Measurements from ENCODE around the gene SMAP1.

Gene SMAP1

GRCh38 chr6:70657706-70658105 lies 10.0 kb upstream of the SMAP1 start:
- Histone ChIP-seq H3K27me3 (ENCODE audit: low read depth, low read length) (no peaks in the 10 kb centered on the region), H3K4me1 (ENCODE audit: control insufficient read depth in 1 of 2, insufficient read depth in 2 of 2, low read length in 2 of 2) (no peaks in the 10 kb centered on the region), H3K4me3 (ENCODE audit: low read depth in 1 of 2, low read length in 2 of 2) (no peak overlapping the region), H3K9me3 (ENCODE audit: control insufficient read depth in 1 of 2, low read length in 2 of 2) (no peaks in the 10 kb centered on the region), H3K36me3 (ENCODE audit: control insufficient read depth in 1 of 2, insufficient read depth in 2 of 2, low read length in 2 of 2) (no peaks in the 10 kb centered on the region), H3K27ac (ENCODE audit: low read length) (no peak overlapping the region)

DNA sequence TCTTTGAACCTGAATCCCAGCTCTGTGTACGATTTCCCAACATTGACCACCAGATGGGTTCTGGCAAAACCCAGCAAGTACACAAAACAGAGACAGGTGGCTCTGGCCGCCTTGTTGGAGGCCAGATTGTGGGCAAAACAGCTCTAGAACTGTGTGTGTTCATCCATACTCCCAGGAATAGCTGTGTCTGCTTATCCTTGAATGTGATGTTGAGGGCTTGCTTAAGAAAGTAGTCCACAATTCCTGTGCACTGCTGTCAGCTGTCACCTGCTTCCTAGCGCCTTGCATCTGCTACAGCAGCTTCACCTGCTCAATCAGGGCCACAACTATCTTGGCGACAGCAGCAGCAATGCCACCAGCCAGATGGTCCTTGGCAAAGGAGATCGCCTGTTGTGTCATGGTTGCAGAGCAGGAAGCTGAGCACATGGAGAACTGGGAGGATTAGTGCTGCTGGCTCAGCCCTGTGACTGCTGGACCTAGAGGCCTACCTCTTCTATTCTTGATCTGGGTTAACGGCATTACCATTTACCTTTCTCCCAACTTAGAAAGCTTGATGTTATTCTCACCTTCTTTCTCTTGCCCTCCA lies 3.7 kb upstream of the SMAP1 start:
- no peaks in the 10 kb centered on the region for H3K27me3 ChIP-seq (ENCODE audit: low read depth, low read length)
- H3K4me3 ChIP-seq (ENCODE audit: low read depth in 1 of 2, low read length in 2 of 2): no peak overlapping the region
- H3K27ac ChIP-seq (ENCODE audit: low read length): no peak overlapping the region
- no peaks in the 10 kb centered on the region for H3K9me3 ChIP-seq (ENCODE audit: control insufficient read depth in 1 of 2, low read length in 2 of 2)
- no peaks in the 10 kb centered on the region for H3K36me3 ChIP-seq (ENCODE audit: control insufficient read depth in 1 of 2, insufficient read depth in 2 of 2, low read length in 2 of 2)
- H3K4me1 ChIP-seq (ENCODE audit: control insufficient read depth in 1 of 2, insufficient read depth in 2 of 2, low read length in 2 of 2): no peaks in the 10 kb centered on the region

DNA sequence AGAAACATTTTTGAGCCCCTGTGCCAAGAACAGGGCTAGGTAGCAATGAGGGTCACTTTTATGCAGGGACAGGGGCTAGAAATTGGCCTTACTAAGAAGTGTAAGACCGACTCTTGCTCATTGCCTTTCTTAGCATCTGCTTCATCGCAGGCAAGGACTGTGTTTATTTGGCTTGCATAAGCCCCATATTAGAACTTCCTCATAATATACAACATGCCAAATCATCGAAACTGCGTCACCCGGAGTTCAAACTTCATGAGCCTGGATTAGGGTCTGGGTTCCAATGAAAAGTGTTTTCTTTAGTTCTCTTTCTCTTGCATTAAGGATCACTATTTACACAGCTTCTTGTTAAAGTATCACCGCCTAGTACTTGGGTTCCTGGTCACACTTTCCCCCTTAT lies 977 bp upstream of the SMAP1 start:
- Histone ChIP-seq H3K4me3 (ENCODE audit: low read depth in 1 of 2, low read length in 2 of 2) (peak overlapping the region in 1 of 2 donors; percentile 94), H3K36me3 (ENCODE audit: control insufficient read depth in 1 of 2, insufficient read depth in 2 of 2, low read length in 2 of 2) (no peaks in the 10 kb centered on the region), H3K4me1 (ENCODE audit: control insufficient read depth in 1 of 2, insufficient read depth in 2 of 2, low read length in 2 of 2) (peaks cover 0 to 10% of the 10 kb centered on the region in 2 donors), H3K9me3 (ENCODE audit: control insufficient read depth in 1 of 2, low read length in 2 of 2) (no peaks in the 10 kb centered on the region), H3K27ac (ENCODE audit: low read length) (peak overlapping the region; percentile 71), H3K27me3 (ENCODE audit: low read depth, low read length) (no peaks in the 10 kb centered on the region)

GRCh38 chr6:70667256-70667710 lies 400 bp upstream of the SMAP1 start:
- no peaks in the 10 kb centered on the region for H3K36me3 ChIP-seq (ENCODE audit: control insufficient read depth in 1 of 2, insufficient read depth in 2 of 2, low read length in 2 of 2)
- H3K27ac ChIP-seq (ENCODE audit: low read length): peak overlapping the region; percentile 71
- no peaks in the 10 kb centered on the region for H3K27me3 ChIP-seq (ENCODE audit: low read depth, low read length)
- peak overlapping the region; percentile 80 to 94 for H3K4me3 ChIP-seq (ENCODE audit: low read depth in 1 of 2, low read length in 2 of 2)
- no peaks in the 10 kb centered on the region for H3K9me3 ChIP-seq (ENCODE audit: control insufficient read depth in 1 of 2, low read length in 2 of 2)
- peaks cover 0 to 13% of the 10 kb centered on the region in 2 donors for H3K4me1 ChIP-seq (ENCODE audit: control insufficient read depth in 1 of 2, insufficient read depth in 2 of 2, low read length in 2 of 2)

DNA sequence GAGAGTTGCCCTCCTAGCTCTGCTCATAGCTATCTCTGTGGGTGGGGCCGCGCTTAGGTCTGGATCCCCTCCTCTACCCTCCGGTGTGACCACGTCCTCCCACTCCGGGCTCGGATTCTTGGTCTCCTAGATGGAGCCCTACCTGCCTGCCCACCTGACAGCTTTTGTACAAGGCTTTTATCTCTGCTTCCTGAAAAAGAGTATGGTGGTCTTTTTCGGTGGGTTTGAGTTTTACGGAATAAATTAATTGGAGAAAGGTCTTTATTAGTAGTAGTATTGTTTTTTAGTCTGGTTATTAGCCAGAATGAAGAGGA lies 773 bp downstream of the SMAP1 start:
- Histone ChIP-seq H3K9me3 (ENCODE audit: control insufficient read depth in 1 of 2, low read length in 2 of 2) (no peaks in the 10 kb centered on the region), H3K4me1 (ENCODE audit: control insufficient read depth in 1 of 2, insufficient read depth in 2 of 2, low read length in 2 of 2) (peaks cover 0 to 13% of the 10 kb centered on the region in 2 donors)

DNA sequence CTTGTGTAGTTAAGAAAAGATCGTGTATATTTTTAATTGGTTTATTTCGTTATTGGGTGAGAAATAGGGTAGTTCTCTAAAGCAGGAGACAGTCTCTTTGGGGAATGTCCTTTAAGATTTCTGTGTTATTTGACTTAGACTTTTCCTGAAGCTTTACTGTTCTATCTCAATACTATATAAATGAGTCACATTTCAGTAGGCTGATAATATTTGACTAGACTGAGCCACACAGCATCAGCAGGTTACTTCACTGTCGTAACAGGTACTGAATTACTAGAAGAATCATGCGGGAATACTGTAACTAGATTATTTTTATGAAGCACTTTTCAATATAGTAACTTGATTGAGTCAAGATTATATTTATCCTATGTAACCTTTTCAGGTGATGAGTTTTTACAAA lies 1.4 kb downstream of the SMAP1 start:
- H3K27me3 ChIP-seq (ENCODE audit: low read depth, low read length): no peaks in the 10 kb centered on the region
- no peaks in the 10 kb centered on the region for H3K36me3 ChIP-seq (ENCODE audit: control insufficient read depth in 1 of 2, insufficient read depth in 2 of 2, low read length in 2 of 2)
- H3K27ac ChIP-seq (ENCODE audit: low read length): no peak overlapping the region
- peak overlapping the region; percentile 77 to 94 for H3K4me3 ChIP-seq (ENCODE audit: low read depth in 1 of 2, low read length in 2 of 2)
- H3K4me1 ChIP-seq (ENCODE audit: control insufficient read depth in 1 of 2, insufficient read depth in 2 of 2, low read length in 2 of 2): peaks cover 0 to 13% of the 10 kb centered on the region in 2 donors
- H3K9me3 ChIP-seq (ENCODE audit: control insufficient read depth in 1 of 2, low read length in 2 of 2): no peaks in the 10 kb centered on the region

More for the DNA sequence above, 773 bp downstream of the SMAP1 start:
- Histone ChIP-seq H3K4me3 (ENCODE audit: low read depth in 1 of 2, low read length in 2 of 2) (peak overlapping the region; percentile 77 to 94), H3K36me3 (ENCODE audit: control insufficient read depth in 1 of 2, insufficient read depth in 2 of 2, low read length in 2 of 2) (no peaks in the 10 kb centered on the region), H3K27me3 (ENCODE audit: low read depth, low read length) (no peaks in the 10 kb centered on the region), H3K27ac (ENCODE audit: low read length) (peak overlapping the region; percentile 76)

DNA sequence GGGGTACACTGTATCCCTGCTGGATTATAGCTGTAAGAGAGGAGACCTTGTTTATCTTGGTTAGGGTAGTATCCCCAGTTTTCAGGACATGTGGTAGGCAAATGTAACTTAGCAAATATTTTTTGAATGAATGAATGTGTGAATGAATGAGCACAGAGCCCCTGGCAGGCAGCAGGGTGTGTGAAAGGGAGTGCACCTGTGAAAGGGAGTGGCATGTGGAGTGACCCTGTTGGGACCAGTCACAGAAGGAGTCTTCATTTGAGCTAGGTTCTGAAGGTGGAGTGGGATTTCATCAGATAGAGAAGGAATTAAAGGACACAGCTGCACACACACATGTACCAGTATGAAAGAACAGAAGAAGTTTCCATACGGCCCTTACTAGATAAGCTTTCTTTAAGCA lies 4.9 kb downstream of the SMAP1 start:
- H3K4me1 ChIP-seq (ENCODE audit: control insufficient read depth in 1 of 2, insufficient read depth in 2 of 2, low read length in 2 of 2): peaks cover 0 to 13% of the 10 kb centered on the region in 2 donors
- no peaks in the 10 kb centered on the region for H3K9me3 ChIP-seq (ENCODE audit: control insufficient read depth in 1 of 2, low read length in 2 of 2)
- no peaks in the 10 kb centered on the region for H3K27me3 ChIP-seq (ENCODE audit: low read depth, low read length)
- no peak overlapping the region for H3K27ac ChIP-seq (ENCODE audit: low read length)
- H3K4me3 ChIP-seq (ENCODE audit: low read depth in 1 of 2, low read length in 2 of 2): no peak overlapping the region
- H3K36me3 ChIP-seq (ENCODE audit: control insufficient read depth in 1 of 2, insufficient read depth in 2 of 2, low read length in 2 of 2): no peaks in the 10 kb centered on the region

DNA sequence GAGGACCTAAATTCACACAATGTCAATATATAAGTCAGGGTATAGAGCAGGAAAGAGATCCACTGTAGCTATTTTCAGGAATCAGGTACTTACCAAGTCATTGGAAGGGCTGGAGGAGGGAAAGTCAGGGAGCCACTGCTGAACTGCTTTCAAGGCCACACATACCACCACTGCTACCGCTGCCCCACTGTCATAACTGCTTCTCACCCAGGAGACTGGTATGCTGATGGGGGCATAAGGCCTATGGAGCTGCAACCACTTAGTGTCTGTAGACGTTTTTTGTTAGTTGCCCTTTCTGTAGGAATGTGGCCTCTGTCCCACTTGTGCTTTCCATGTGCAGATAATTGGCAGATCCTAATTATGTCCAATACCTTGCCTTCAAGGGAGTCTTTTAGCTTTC lies 5.4 kb downstream of the SMAP1 start:
- H3K9me3 ChIP-seq (ENCODE audit: control insufficient read depth in 1 of 2, low read length in 2 of 2): no peaks in the 10 kb centered on the region
- peaks cover 0 to 13% of the 10 kb centered on the region in 2 donors for H3K4me1 ChIP-seq (ENCODE audit: control insufficient read depth in 1 of 2, insufficient read depth in 2 of 2, low read length in 2 of 2)
- H3K27ac ChIP-seq (ENCODE audit: low read length): no peak overlapping the region
- H3K4me3 ChIP-seq (ENCODE audit: low read depth in 1 of 2, low read length in 2 of 2): no peak overlapping the region
- H3K27me3 ChIP-seq (ENCODE audit: low read depth, low read length): no peaks in the 10 kb centered on the region
- H3K36me3 ChIP-seq (ENCODE audit: control insufficient read depth in 1 of 2, insufficient read depth in 2 of 2, low read length in 2 of 2): no peaks in the 10 kb centered on the region

DNA sequence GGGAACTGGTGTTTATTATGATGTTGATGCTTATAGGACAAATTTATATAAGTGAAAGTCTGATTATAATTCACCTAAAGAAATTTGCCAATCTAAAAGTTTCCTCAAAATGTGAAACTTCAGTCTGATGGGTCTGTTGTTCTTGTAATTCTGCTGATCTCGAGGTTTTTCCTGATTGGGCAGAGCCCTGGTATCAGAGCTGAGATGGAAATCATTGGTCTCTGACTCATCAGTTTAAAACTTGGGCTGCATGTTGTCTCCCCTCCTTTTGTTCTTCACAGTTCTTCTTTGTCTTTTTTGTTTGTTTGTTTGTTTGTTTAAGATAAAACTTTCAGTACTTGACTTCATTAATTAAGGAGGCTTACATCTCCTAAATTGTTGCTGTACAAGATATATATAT lies 5.9 kb downstream of the SMAP1 start:
- Histone ChIP-seq H3K27ac (ENCODE audit: low read length) (no peak overlapping the region), H3K9me3 (ENCODE audit: control insufficient read depth in 1 of 2, low read length in 2 of 2) (no peaks in the 10 kb centered on the region), H3K36me3 (ENCODE audit: control insufficient read depth in 1 of 2, insufficient read depth in 2 of 2, low read length in 2 of 2) (no peaks in the 10 kb centered on the region), H3K4me1 (ENCODE audit: control insufficient read depth in 1 of 2, insufficient read depth in 2 of 2, low read length in 2 of 2) (peaks cover 0 to 13% of the 10 kb centered on the region in 2 donors), H3K4me3 (ENCODE audit: low read depth in 1 of 2, low read length in 2 of 2) (no peak overlapping the region), H3K27me3 (ENCODE audit: low read depth, low read length) (no peaks in the 10 kb centered on the region)

DNA sequence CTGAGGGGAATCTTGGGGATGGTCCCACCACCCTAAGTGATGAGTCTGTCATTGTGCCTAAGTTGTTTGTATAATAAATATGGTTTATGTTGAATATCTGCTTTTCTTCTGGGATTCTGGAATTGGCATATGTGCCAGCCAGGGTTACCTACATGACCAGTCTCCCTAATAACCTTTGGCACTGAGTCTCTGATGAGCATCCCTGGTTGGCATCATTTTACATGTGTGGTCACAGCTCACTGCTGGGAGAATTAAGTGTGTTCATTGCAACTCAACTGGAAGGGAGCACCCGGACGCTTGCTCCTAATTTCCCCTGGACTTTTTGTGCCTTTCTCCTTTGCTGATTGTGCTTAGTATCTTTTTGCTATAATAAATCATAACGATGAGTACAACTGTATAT lies 8.1 kb downstream of the SMAP1 start:
- no peak overlapping the region for H3K4me3 ChIP-seq (ENCODE audit: low read depth in 1 of 2, low read length in 2 of 2)
- H3K27ac ChIP-seq (ENCODE audit: low read length): no peak overlapping the region
- no peaks in the 10 kb centered on the region for H3K9me3 ChIP-seq (ENCODE audit: control insufficient read depth in 1 of 2, low read length in 2 of 2)
- no peaks in the 10 kb centered on the region for H3K27me3 ChIP-seq (ENCODE audit: low read depth, low read length)
- H3K36me3 ChIP-seq (ENCODE audit: control insufficient read depth in 1 of 2, insufficient read depth in 2 of 2, low read length in 2 of 2): no peaks in the 10 kb centered on the region
- peaks cover 0 to 3% of the 10 kb centered on the region in 2 donors for H3K4me1 ChIP-seq (ENCODE audit: control insufficient read depth in 1 of 2, insufficient read depth in 2 of 2, low read length in 2 of 2)

- H3K27me3 ChIP-seq (ENCODE audit: low read depth, low read length): no peaks in the 10 kb centered on the region
- H3K36me3 ChIP-seq (ENCODE audit: control insufficient read depth in 1 of 2, insufficient read depth in 2 of 2, low read length in 2 of 2): no peaks in the 10 kb centered on the region
- no peaks in the 10 kb centered on the region for H3K9me3 ChIP-seq (ENCODE audit: control insufficient read depth in 1 of 2, low read length in 2 of 2)
- no peak overlapping the region for H3K4me3 ChIP-seq (ENCODE audit: low read depth in 1 of 2, low read length in 2 of 2)
- peaks cover 0 to 3% of the 10 kb centered on the region in 2 donors for H3K4me1 ChIP-seq (ENCODE audit: control insufficient read depth in 1 of 2, insufficient read depth in 2 of 2, low read length in 2 of 2)
- no peak overlapping the region for H3K27ac ChIP-seq (ENCODE audit: low read length)
These were observed 9.1 kb downstream of the SMAP1 start for GRCh38 chr6:70676821-70677220.

- no peaks in the 10 kb centered on the region for H3K9me3 ChIP-seq (ENCODE audit: control insufficient read depth in 1 of 2, low read length in 2 of 2)
These were observed 12.7 kb downstream of the SMAP1 start for GRCh38 chr6:70680396-70680795.

More at GRCh38 chr6:70680396-70680795, 12.7 kb downstream of the SMAP1 start:
- H3K27me3 ChIP-seq (ENCODE audit: low read depth, low read length): no peaks in the 10 kb centered on the region
- H3K4me3 ChIP-seq (ENCODE audit: low read depth in 1 of 2, low read length in 2 of 2): no peak overlapping the region
- H3K36me3 ChIP-seq (ENCODE audit: control insufficient read depth in 1 of 2, insufficient read depth in 2 of 2, low read length in 2 of 2): no peaks in the 10 kb centered on the region
- H3K4me1 ChIP-seq (ENCODE audit: control insufficient read depth in 1 of 2, insufficient read depth in 2 of 2, low read length in 2 of 2): peaks cover 3 to 7% of the 10 kb centered on the region in 2 donors
- H3K27ac ChIP-seq (ENCODE audit: low read length): no peak overlapping the region
